Measurements from ENCODE around the gene PIGU. TPM values are rescaled to one million over a fixed set of nuclear protein-coding genes. Genes with fewer than 3 reads are reported as not detected.
A peak's percentile ranks its signal among the peaks of the same experiment; 100 is the strongest.
"Not testable (repeated sequence)": the region's sequence is repeated elsewhere in the genome, so short reads cannot be mapped to it uniquely, and the experiment has no call there.

The PIGU gene
- total RNA-seq, 1 donor from 2014 or later: 41.5 TPM

DNA sequence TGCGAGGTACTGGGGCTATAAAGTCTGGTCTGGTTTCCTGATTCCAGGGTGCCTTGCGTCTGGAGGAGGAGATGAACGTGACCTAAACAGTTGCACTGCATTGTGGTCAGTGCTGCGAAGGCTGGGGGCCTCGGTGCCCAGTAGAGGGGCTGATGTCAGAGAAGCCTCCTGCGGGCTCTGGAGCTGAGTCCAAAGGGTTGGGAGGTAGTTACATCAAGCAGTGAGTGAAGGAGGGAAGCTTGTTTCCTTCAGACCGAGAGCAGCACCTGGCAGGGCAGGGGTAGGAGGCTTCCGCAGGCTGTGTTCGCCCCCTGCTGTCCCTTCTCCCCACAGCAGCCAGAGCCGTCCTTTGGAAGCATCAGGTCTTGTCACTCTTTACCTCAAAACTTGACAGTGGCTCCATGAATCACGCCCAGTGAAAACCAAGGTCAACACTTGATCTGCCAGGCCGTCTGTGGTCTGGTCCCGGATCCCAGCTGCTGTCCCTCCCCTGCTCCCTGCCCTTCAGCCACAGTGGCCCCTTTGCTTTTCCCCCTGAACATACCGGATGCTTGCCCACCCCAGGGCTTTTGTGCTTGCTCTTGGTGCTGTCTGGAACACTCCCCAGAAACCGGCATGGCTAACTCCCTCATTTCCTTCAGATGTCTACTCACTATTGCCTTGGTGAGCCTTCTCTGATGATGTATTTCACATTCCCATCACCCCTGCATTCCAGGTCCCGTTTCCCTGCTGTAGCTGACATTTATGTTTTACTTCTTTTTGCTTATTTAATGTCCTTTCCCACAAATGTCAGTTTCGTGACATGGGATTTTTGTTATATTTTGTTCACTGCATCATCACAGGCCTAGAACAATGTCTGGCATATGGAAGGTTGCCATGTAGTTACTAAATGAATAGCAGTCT lies 153.7 kb downstream of the PIGU start:
- Histone ChIP-seq H3K36me3 (peaks cover 16 to 20% of the 10 kb centered on the region in 2 donors), H3K27me3 (no peaks in the 10 kb centered on the region), H3K4me3 (no peak overlapping the region), H3K4me1 (peaks cover 6 to 47% of the 10 kb centered on the region in 2 donors), H3K27ac (peak overlapping the region; percentile 79 to 82), H3K9me3 (no peaks in the 10 kb centered on the region)
- DNase-seq (ENCODE audit: low spot score in 2 of 2): no peak
- intact Hi-C loops (cut with DNase I): no loop called here
- TF ChIP-seq, protein P1, sequence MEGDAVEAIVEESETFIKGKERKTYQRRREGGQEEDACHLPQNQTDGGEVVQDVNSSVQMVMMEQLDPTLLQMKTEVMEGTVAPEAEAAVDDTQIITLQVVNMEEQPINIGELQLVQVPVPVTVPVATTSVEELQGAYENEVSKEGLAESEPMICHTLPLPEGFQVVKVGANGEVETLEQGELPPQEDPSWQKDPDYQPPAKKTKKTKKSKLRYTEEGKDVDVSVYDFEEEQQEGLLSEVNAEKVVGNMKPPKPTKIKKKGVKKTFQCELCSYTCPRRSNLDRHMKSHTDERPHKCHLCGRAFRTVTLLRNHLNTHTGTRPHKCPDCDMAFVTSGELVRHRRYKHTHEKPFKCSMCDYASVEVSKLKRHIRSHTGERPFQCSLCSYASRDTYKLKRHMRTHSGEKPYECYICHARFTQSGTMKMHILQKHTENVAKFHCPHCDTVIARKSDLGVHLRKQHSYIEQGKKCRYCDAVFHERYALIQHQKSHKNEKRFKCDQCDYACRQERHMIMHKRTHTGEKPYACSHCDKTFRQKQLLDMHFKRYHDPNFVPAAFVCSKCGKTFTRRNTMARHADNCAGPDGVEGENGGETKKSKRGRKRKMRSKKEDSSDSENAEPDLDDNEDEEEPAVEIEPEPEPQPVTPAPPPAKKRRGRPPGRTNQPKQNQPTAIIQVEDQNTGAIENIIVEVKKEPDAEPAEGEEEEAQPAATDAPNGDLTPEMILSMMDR (IDR thresholded peaks at IDR 0.05): peak; percentile 19 to 52 (median 24)

DNA sequence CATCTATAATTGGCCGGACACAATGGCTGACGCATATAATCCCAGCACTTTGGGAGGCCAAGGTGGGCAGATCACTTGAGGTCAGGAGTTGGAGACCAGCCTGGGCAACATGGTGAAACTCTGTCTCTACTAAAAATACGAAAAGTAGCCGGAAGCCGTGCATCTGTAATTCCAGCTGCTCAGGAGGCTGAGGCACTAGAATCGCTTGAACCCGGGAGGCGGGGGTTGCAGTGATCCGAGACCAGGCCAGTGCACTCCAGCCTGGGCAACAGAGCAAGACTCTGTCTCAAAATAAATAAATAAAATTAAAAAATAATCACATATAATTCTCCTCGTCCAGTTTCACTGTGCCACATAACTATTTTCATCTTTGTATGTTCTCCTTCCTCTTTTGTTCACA lies 157.1 kb downstream of the PIGU start:
- intact Hi-C loops (cut with DNase I): loop anchor here (5.0 kb wide), 4 partner anchors 43 to 208 kb away; partner anchors contain the start of gene ITCH
- H3K36me3 ChIP-seq; H3K4me3 ChIP-seq; DNase-seq (ENCODE audit: low spot score in 2 of 2); H3K27ac ChIP-seq; H3K9me3 ChIP-seq; H3K27me3 ChIP-seq: not testable (repeated sequence)
- H3K4me1 ChIP-seq: peaks cover 0 to 41% of the 10 kb centered on the region in 2 donors

DNA sequence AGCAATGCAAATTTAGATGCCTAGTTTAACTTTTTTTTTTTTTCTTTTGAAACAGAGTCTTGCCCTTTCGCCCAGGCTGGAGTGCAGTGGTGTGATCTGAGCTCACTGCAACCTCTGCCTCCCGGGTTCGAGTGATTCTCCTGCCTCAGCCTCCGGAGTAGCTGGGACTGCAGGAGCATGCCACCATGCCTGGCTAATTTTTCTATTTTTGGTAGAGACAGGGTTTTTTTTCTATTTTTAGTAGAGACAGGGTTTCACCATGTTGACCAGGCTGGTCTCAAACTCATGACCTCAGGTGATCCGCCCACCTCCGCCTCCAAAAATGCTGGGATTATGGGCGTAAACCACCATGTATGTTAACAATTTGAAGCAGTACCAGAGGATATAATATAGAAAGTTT lies 158.0 kb downstream of the PIGU start:
- DNase-seq (ENCODE audit: low spot score in 2 of 2); H3K4me3 ChIP-seq; H3K9me3 ChIP-seq; H3K27me3 ChIP-seq; H3K27ac ChIP-seq; H3K36me3 ChIP-seq: not testable (repeated sequence)
- intact Hi-C loops (cut with DNase I): loop anchor here (5.0 kb wide), 4 partner anchors 42 to 207 kb away; partner anchors contain the start of gene ITCH
- peaks cover 0 to 39% of the 10 kb centered on the region in 2 donors for H3K4me1 ChIP-seq

DNA sequence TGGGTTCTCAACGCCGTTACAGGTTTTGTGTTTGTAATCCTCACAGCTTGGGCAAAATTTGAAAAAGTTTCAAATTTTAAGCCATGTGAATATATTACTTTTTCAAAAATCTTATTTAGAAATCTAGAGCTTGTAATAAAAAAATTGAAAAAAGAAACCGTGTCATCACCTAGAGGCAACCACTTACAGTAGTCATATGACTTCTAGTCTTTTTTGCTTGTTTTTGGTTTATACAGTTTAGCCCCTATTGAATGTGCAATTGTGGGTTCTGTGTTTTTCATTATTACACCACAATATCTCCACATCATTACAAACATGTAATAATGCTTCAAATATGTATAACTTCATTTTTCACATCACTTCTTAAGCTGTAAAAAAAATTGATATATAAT lies 159.8 kb downstream of the PIGU start:
- Histone ChIP-seq H3K9me3 (no peaks in the 10 kb centered on the region), H3K36me3 (peaks cover 0 to 5% of the 10 kb centered on the region in 2 donors), H3K4me3 (peak overlapping the region; percentile 78 to 80), H3K4me1 (peaks cover 0 to 27% of the 10 kb centered on the region in 2 donors), H3K27ac (peak overlapping the region; percentile 89 to 97), H3K27me3 (no peaks in the 10 kb centered on the region)
- intact Hi-C loops (cut with DNase I): loop anchor here (2.0 to 5.0 kb wide), 5 partner anchors 40 to 205 kb away; partner anchors contain the start of genes ITCH and MAP1LC3A
- no peak for DNase-seq (ENCODE audit: low spot score in 2 of 2)
- TF ChIP-seq, protein P1 (IDR thresholded peaks at IDR 0.05): no peak

DNA sequence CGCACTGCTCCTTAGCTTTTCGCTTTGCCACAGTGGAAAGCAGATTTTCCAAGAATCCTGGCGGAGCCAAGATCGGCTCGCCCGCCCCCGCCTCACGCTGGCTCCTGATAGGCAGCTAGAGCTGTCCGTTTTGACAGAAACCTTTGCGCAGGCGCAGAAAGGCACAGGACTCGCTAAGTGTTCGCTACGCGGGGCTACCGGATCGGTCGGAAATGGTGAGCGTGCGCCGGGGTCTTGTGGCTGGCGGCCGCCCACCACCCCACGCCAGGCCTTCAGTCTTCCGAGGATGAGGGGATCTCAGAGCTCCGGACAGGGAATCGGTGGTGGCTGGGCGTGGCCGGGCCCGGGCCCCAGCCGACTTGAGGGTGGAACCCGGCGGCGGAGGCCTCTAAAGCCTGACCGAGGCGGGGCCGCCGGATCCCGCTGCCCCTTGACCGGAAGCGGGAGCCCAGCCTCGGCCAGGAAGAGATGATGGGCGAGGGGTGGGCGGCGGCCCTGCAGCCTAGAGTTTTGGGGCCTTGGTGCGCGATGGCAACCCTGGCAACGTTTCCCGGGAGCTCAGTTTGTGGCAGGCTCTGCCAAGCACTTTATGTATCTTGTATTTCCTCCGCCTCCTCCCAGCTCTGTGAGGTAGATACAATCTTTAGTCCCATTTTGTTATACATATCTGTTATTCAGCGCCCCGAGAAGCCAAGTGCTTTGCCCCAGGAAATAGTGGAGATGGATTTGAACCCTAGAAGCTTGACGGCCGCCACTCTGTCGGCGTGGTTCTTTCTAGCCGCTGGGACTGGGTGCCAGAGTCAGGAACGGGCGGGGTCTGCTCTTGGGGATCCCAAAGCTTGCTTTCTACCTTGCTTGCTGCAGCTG lies 160.4 kb downstream of the PIGU start, which contains the start of gene DYNLRB1:
Gene DYNLRB1, plus strand, starts transcription at position 176 of the 867 bp plus-strand sequence. Its CDS starts 37 bp downstream, at position 213.
- intact Hi-C loops (cut with DNase I): loop anchor here (2.0 to 5.0 kb wide), 5 partner anchors 39 to 204 kb away; partner anchors contain the start of genes ITCH and MAP1LC3A
- Histone ChIP-seq H3K27ac (peak within 1 kb of the TSS; percentile 89 to 97), H3K36me3 (peaks cover 0 to 5% of the 10 kb centered on the region in 2 donors), H3K27me3 (no peaks in the 10 kb centered on the region), H3K4me3 (peak within 1 kb of the TSS; percentile 78 to 80), H3K9me3 (no peaks in the 10 kb centered on the region), H3K4me1 (peaks cover 0 to 27% of the 10 kb centered on the region in 2 donors)
- TF ChIP-seq, protein P1 (IDR thresholded peaks at IDR 0.05): no peak
- DNase-seq (ENCODE audit: low spot score in 2 of 2): peak; percentile 82 to 98
